HS-27A (cell line): ENCODE measurements around the gene SLC25A48.
"Not testable (repeated sequence)": the region's sequence is repeated elsewhere in the genome, so short reads cannot be mapped to it uniquely, and the experiment has no call there.

ENCODE experiments used
- DNase-seq: peaks from one replicate; pipeline ENCODE4 v3.0.0-alpha.2; 2012; ENCODE audit warnings: low read depth, missing footprints

Gene SLC25A48

DNA sequence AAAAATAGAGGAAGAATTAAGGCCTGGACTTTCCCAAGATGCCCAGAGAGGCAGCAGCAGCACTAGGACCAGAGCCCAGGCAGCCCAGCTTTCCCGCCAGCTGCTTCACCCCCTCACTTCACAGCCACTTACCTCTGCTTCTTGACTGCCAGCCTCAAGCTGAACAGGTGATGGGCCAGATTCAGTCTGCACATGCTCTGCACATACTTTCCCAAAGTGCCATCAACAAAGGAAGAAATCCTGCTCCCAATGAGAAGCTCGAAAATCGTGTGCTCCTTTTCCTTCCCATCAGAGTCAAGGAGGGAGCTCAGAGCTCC, 4.1 kb upstream of the SLC25A48 start:
- no peak for DNase-seq

GRCh38 chr5:135830876-135831275, 3.6 kb upstream of the SLC25A48 start:
- DNase-seq, result no peak

DNA sequence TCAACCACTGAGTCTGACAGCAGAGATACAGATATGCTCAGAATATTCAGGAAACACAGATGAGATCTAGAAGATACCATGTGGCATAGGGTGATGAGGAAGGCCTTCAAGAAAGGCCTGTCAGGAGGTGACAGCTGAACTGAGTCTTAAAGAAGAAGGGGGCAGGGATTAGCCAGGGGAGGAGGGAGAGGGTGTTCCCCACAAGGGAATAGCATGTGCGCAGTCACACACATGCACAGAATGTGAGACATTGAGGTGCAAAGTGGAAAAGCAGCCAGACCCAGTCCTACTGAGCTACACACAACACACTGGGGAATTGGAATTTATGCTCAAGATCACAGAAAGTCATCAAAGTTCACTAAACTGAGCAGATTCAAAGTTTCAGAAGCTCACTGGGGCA, 3.0 kb upstream of the SLC25A48 start:
- no peak for DNase-seq

- no peak for DNase-seq
Measured at GRCh38 chr5:135831851-135832555, 2.5 kb upstream of the SLC25A48 start.

DNA sequence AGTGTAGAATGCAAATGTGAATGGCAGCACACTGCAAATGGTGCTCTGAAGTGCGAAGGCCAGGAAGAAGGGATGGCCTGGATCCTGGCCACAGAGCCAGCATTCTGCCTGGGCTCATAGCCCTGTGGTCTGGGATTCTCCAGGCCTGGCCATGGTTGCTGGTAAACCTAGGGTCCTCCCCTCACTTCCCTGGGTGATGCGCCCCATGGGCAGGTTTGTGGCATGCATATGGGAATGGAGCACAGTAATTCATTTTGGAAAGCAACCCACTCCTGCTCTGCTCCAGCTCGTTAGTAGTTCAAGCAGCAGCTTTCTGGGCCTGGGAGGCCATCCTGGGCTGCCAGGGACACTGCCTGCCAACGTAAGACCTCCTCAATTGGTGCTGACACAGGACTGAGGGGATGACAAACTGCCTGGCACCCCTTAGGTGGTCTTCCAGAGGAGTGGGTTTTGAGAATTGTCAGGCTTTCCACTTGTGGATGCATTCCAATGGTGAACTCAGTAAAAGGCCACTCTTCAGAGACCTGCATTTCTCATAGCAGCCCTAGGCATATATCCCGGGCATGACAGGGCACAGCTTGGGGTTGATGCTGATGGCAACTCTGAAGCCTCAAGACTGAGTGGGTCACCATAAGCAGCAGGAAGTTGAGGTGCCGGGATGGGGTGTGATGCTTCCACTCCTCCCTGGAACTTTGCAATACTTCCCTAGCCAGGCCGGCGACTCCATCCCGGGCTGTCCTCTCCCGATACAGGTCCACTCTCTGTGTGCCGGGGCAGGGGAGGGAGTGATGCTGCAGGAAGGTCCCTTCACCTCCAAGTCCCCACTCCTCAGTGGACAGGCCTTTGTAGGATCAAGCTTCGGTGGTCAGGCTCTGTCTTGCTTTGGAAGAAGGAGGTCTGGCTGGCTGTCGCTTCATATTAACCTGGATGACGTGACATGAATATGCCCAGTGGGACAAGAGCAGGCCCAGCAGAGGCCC, 1.2 kb upstream of the SLC25A48 start:
- no peak for DNase-seq

- no peak for DNase-seq
Measured at GRCh38 chr5:135833961-135834638, 363 bp upstream of the SLC25A48 start.

DNA sequence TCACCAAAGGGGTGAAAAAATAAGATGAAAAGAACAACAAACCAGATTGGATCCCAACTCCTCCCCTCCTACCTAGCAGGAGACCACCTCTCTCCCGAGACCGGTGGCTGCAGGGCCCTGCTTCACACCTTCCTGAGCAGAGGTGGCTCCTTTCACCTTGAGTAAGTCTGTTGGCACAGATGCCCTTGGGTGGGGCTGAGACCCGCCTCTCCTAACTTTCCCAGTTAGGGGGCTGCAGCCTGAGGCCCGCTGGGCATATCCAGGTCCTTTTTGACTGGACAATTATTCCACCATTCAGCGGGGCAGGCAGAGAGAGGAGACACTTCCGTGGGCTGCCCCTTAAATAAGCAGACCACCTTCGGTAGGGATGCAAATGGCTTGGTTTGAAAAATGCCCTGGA, 1.3 kb downstream of the SLC25A48 start:
- DNase-seq, result no peak

DNA sequence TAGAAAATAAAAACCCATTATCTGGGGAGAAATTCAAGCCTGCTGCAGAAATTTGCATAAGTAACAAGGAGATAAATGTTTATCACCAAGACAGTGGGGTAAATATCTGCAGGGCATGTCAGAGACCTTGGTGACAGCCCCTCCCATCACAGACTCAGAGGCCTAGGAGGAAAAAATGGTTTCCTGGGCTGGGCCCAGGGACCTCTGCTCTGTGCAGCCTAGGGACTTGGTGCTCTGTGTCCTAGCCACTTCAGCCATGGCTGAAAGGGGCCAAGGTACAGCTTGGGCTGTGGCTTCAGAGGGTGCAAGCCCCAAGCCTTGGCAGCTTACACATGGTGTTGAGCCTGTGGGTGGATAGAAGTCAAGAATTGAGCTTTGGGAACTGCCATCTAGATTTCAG, 3.9 kb downstream of the SLC25A48 start:
- not testable (repeated sequence) for DNase-seq

- DNase-seq, result no peak
Measured at GRCh38 chr5:135839566-135839965, 5.1 kb downstream of the SLC25A48 start.

DNA sequence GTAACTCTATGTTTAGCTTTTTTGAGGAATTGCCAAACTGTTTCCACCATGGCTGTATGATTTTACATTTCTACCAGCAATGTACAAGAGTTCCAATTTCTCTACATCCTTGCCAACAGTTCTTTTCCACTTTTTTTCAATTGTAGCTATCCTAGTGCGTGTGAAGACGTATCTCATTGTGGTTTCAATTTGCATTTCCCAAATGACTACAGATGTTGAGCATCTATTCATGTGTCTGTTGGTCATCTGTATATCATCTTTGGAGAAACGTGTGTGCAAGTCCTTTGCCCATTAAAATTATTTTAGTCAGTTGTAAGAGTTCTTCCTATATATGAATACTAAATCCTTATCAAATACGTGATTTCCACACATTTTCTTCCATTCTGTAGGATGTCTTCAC, 6.5 kb downstream of the SLC25A48 start:
- DNase-seq, result no peak

DNA sequence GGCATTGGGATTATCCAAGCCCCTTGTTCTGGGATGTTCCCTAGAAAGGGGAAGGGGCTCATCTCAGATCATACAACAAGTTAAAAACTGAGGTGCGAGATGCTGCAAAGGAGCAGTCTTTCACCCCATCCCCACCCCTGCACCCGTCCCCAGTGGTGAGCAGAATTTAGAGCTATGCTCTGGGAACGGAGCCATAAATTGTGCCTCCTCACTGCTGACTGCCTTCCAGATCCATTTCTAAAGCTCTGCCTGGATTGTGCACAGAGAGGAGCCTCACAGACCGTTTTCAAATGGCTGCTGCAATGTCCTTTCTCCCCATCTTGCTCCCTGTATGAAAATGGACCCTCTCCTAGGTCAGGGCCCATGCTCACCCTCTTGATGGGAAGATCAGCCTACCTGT, 8.3 kb downstream of the SLC25A48 start:
- DNase-seq, result no peak

- no peak for DNase-seq
Measured at GRCh38 chr5:135843571-135844337, 9.3 kb downstream of the SLC25A48 start.

- no peak for DNase-seq
Measured at GRCh38 chr5:135846311-135846710, 11.8 kb downstream of the SLC25A48 start.

DNA sequence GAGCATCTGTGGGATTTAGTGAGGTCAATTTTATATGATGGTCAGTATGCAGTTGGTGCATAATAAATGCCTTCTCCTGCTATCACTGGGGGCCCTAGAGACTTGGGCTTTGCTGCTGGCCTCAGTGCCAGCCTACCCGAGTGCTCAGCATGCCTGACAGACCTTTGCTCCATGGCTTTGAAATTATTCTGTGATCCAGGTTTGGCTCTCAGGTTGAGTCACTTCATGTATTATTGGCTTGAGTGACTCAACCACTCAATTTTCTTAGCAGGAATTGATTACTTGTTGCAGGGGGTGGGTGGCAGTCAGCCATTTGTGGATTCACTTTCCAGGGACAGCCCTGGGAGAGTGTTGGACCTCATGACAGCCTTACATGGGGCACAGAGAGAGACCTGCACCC, 13.5 kb downstream of the SLC25A48 start:
- no peak for DNase-seq

DNA sequence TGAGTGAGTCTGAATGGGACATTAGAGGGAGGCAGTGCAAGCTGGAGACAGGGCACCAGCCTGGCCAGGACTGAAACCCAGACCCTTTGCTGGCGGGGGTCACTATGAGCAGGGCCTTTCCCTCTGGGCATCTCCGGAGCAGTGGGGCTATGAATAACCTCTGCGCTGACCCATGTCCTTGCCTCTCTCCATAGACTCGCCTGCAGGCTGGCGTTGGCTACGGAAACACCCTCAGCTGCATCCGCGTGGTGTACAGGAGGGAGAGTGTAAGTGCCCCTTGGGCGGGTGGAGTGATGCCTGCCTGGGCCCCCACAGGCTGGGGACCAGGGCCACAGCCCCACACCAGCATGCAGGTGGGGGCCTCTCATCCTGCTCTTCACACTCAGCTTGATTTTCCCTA, 15.8 kb downstream of the SLC25A48 start:
- no peak for DNase-seq

DNA sequence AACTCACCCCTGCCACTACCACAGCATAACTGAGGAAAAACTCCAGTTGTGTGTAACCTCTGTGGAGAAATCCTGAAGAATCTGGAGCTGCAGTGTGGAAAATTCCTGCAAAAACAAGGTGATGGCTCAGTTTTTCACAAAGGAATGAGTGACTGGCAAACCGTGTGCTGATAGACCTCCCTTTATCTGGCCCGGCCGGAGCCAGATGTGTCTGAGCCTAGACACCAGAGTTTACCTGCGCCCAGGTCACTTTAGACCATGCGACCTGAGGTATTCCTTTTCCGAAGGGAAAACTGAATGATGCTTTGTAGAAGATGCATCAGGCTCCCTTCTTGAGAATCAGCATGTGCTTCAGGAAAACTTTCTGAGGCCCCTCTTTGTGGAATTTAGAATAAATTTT, 16.2 kb downstream of the SLC25A48 start:
- no peak for DNase-seq

DNA sequence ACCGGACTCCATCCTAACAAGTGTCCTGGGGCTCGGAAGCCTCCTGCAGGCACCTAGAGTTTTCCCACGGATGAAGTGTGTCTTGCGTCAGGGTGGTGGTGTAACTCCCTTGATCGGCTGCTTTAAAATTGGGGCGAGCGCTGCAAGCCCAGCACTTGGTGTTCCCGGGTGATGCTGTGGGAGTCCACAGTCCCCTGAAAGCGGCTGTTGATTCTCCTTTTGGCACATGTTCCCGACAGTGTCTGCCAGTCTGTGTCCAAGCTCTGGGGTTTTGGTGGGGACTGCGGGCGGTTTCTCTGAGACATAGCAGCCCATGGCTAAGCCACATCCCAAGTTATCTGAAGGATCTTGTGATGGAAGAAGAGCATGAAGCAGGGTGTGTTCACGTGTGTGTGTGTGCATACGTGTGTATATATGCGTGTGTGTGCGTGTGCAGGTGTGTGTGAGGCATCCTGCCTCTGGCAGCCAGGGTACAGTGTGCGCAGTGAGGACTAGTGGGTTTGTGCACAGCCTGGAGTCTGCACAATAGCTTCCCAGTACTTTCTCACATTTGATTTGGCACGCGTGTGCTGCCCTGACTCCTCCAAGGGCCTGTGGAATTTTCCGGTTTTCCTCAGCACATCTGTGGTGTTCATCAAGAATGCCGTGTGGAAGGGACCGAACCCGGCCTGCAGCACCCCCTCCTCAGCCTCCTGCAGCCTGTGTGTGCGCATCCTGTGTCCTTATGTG, 16.9 kb downstream of the SLC25A48 start:
- no peak for DNase-seq

DNA sequence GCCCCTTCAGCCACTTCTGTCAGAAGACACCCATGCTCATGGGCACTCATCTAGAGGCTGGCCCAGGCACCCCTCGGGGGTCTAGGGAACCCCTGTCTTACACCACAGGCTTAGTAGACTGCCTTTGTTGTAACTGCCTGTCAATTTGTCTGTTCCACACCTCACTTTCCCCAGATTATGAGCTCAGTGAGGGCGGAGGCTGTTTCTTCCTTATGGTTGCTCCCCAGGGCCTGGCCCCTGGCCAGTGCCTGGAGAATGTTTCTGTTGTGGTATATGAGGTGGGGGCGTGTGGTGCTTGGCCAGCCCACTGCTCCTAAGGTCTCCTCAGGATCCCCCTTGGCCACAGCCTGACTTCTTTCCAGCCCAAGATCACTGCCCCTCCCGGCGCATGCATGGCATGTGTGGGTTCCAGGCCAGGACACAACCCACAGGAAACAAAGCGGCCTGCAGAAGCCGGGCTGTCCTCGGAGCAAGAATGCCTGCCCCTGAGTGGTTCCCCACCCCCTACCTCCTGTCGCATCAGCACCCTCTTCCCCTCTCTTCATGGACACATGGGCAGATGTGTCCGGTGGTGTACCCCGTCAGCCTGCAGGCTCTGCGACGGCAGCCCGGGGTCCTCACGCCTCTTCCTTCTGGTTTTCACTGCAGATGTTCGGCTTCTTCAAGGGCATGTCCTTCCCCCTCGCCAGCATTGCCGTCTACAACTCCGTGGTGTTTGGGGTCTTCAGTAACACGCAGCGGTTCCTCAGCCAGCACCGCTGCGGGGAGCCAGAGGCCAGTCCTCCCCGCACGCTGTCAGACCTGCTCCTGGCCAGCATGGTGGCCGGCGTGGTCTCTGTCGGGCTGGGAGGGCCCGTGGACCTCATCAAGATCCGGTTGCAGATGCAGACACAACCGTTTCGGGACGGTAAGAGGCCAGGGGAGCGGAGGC, 17.7 kb downstream of the SLC25A48 start:
- no peak for DNase-seq

DNA sequence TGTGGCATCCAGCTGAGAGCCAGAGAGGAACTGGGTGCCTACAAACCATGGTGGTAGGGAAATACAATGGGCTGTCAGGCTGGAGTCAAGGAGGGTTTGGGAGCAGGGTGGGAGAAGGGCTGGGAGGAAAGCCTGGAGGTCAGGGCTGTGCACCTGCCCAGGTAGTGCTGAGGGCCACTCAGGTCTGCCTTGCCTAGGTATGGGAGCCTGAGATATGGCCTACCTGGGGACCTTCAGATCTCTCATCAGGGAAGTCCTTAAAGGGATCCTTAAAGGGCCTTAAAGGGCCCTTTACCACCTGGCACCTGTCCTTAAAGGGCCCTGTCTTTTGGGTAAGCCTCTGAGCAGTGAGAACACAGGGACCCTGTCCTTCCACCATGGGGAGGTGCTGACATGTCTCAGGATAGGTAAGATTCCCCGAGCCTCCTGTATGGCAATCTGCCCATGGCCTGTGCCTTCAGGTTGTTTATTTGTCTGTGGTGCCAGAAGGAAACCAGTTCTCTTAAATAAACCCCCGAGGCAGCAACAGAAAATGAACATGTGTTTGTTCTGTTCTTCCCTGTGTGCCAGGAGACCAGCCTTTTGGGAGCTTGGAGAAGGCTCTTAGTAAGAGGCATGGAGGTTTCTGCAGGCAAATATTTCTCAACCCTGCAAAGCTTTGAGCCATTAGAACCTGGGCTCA, 23.3 kb downstream of the SLC25A48 start:
- DNase-seq, result no peak

DNA sequence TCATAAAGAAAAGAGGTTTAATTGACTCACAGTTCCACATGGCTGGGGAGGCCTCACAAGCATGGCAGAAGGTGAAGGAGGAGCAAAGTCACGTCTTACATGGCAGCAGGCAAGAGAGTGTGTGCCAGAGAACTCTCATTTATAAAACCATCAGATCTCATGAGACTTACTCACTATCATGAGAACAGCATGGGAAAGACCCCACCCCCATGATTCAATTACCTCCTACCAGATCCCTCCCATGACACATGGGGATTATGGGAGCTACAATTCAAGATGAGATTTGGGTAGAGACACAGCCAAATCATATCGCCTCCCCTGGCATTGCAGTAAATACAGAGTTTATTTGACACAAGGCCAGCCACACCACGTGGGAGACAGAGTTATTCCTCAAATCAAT, 24.7 kb downstream of the SLC25A48 start:
- not testable (repeated sequence) for DNase-seq
